DND-41 (cell line): ENCODE results near the gene DENND2A.

Experiments used
- CTCF ChIP-seq: IDR thresholded peaks from 2 replicates; pipeline ENCODE4 v1.5.1; 2012; ENCODE audit warnings: borderline replicate concordance, low read length, moderate library complexity, mild to moderate bottlenecking; ENCODE audit not compliant: poor library complexity, severe bottlenecking; ENCODE audit errors: extremely low read depth
- EZH2 ChIP-seq: IDR thresholded peaks from 3 replicates; pipeline ENCODE4 v1.6.1; 2012; ENCODE audit warnings: borderline replicate concordance, low read depth, mild to moderate bottlenecking, moderate library complexity, low read length, inconsistent platforms; ENCODE audit not compliant: severe bottlenecking

- no peak for TF ChIP-seq EZH2
- no peak for TF ChIP-seq CTCF
These were observed 83.5 kb downstream of the DENND2A start for GRCh38 chr7:140557069-140557468.
